H1 (cell line): ENCODE data around the gene SRCIN1. TPM values are rescaled to one million over a fixed set of nuclear protein-coding genes. Genes with fewer than 3 reads are reported as not detected.

ENCODE experiments used
- CTCF ChIA-PET: fragments of 300-600 bp; sonication (Branson Sonifier 250); formaldehyde crosslinking; loops from one replicate; lab custom pipeline; 2021; ENCODE audit not compliant: partially characterized antibody; lab: Charles Lee
- POLR2A ChIA-PET: fragments of 300-600 bp; sonication (Branson Sonifier 250); formaldehyde crosslinking; loops from one replicate; lab custom pipeline; 2021; ENCODE audit warnings: inconsistent platforms; ENCODE audit not compliant: partially characterized antibody; lab: Charles Lee
- DNase-seq, 2 experiments: peaks; one replicate each; pipeline versions ENCODE4 v3.0.0 to v3.0.0-alpha.2; 2010 to 2022; ENCODE audit warnings: low spot score in 2 of 2, low read depth in 1 of 2, mixed read lengths in 1 of 2
- FAIRE-seq: peaks from 2 replicates; lab custom pipeline; 2011; peaks lifted over from hg19 to GRCh38; lab: Jason Lieb, UNC
- H2AFZ ChIP-seq: 2 replicates; pipeline ENCODE4 v1.8.1; 2012; ENCODE audit warnings: low read length, inconsistent platforms
- H2AK5ac ChIP-seq: 2 replicates; pipeline ENCODE4 v1.6.1; 2013; ENCODE audit warnings: low read depth, low read length
- H2BK120ac ChIP-seq: replicated peaks from 2 replicates; pipeline ENCODE3; 2013; ENCODE audit warnings: low read depth, low read length, inconsistent platforms
- H2BK12ac ChIP-seq: 2 replicates; pipeline ENCODE4 v1.6.1; 2013; ENCODE audit warnings: low read depth, low read length
- H2BK15ac ChIP-seq: 2 replicates; pipeline ENCODE4 v1.6.1; 2013; ENCODE audit warnings: low read length
- H2BK20ac ChIP-seq: 2 replicates; pipeline ENCODE4 v1.6.1; 2013; ENCODE audit warnings: low read length
- H2BK5ac ChIP-seq: 2 replicates; pipeline ENCODE4 v1.6.1; 2013; ENCODE audit warnings: low read depth, low read length
- H3K14ac ChIP-seq: 2 replicates; pipeline ENCODE4 v1.6.1; 2013; ENCODE audit warnings: inconsistent platforms; ENCODE audit not compliant: insufficient read length
- H3K18ac ChIP-seq: 2 replicates; pipeline ENCODE4 v1.6.1; 2013; ENCODE audit warnings: low read length; ENCODE audit errors: extremely low read depth
- H3K23ac ChIP-seq: 2 replicates; pipeline ENCODE4 v1.6.1; 2013; ENCODE audit warnings: inconsistent platforms; ENCODE audit not compliant: insufficient read length
- H3K23me2 ChIP-seq: 2 replicates; pipeline ENCODE4 v1.6.1; 2013; ENCODE audit warnings: low read depth, low read length
- H3K27ac ChIP-seq: 2 replicates; pipeline ENCODE4 v1.6.1; 2011; ENCODE audit warnings: low read depth, low read length, inconsistent platforms
- H3K27me3 ChIP-seq, 4 experiments: replicated peaks in 1 of 4; 1 replicate in 1 of 4; 2 replicates in 3 of 4; pipeline versions ENCODE4 v1.6.1 to v1.8.1; 2011 to 2013; ENCODE audit warnings: low read length in 3 of 4, mild to moderate bottlenecking in 3 of 4, inconsistent platforms in 2 of 4, mixed read lengths in 2 of 4, moderate library complexity in 1 of 4; ENCODE audit not compliant: control insufficient read depth in 3 of 4, insufficient read depth in 3 of 4; ENCODE audit errors: extremely low read depth in 1 of 4
- H3K36me3 ChIP-seq, 4 experiments: 2 replicates each; pipeline versions ENCODE4 v1.6.1 to v1.8.1; 2011 to 2013; ENCODE audit warnings: mild to moderate bottlenecking in 4 of 4, low read length in 3 of 4, moderate library complexity in 2 of 4, control low read depth in 1 of 4, inconsistent platforms in 1 of 4; ENCODE audit not compliant: insufficient read depth in 4 of 4, control insufficient read depth in 2 of 4
- H3K4ac ChIP-seq: replicated peaks from 2 replicates; pipeline ENCODE3; 2013; ENCODE audit warnings: low read length, low read depth, mixed read lengths, inconsistent platforms; ENCODE audit not compliant: insufficient read length
- H3K4me1 ChIP-seq, 4 experiments: replicated peaks in 1 of 4; 1 replicate in 1 of 4; 2 replicates in 3 of 4; pipeline versions ENCODE4 v1.6.1 to v1.8.1; 2011 to 2013; ENCODE audit warnings: low read length in 3 of 4, inconsistent platforms in 2 of 4, mixed read lengths in 1 of 4; ENCODE audit not compliant: insufficient read depth in 4 of 4, control insufficient read depth in 3 of 4
- H3K4me2 ChIP-seq, 2 experiments: 2 replicates each; pipeline versions ENCODE4 v1.6.1 to v1.8.1; 2011 to 2013; ENCODE audit warnings: low read depth in 2 of 2, low read length in 2 of 2, control low read depth in 1 of 2, inconsistent platforms in 1 of 2, mild to moderate bottlenecking in 1 of 2; ENCODE audit not compliant: insufficient read depth in 1 of 2
- H3K4me3 ChIP-seq, 4 experiments: fragments of 200-600, 300-600 bp in 1 of 4; sonication (generic), shearing (Covaris generic), sonication (Bioruptor Twin) in 1 of 4; 2 replicates each; pipeline versions ENCODE4 v1.5.1 to v1.8.1; 2011 to 2016; ENCODE audit warnings: low read length in 4 of 4, low read depth in 3 of 4, control low read depth in 2 of 4, inconsistent platforms in 2 of 4, mild to moderate bottlenecking in 2 of 4, mixed read lengths in 1 of 4, moderate library complexity in 1 of 4; ENCODE audit not compliant: insufficient read depth in 2 of 4; ENCODE audit errors: extremely low read depth in 1 of 4
- H3K56ac ChIP-seq: replicated peaks from 2 replicates; pipeline ENCODE3; 2013; ENCODE audit warnings: low read depth, mild to moderate bottlenecking, mixed read lengths, low read length, inconsistent platforms; ENCODE audit not compliant: insufficient read length
- H3K79me1 ChIP-seq: 2 replicates; pipeline ENCODE4 v1.6.1; 2013; ENCODE audit warnings: low read depth, low read length, control low read depth
- H3K79me2 ChIP-seq, 2 experiments: 2 replicates each; pipeline versions ENCODE4 v1.6.1 to v1.8.1; 2012 to 2013; ENCODE audit warnings: low read length in 2 of 2, mild to moderate bottlenecking in 2 of 2, inconsistent platforms in 1 of 2; ENCODE audit not compliant: insufficient read depth in 2 of 2, control insufficient read depth in 1 of 2
- H3K9ac ChIP-seq, 4 experiments: replicated peaks in 1 of 4; 1 replicate in 1 of 4; 2 replicates in 3 of 4; pipeline versions ENCODE4 v1.6.1 to v1.8.1; 2011 to 2013; ENCODE audit warnings: low read depth in 3 of 4, low read length in 3 of 4, control low read depth in 2 of 4, mild to moderate bottlenecking in 2 of 4, moderate library complexity in 2 of 4, inconsistent platforms in 1 of 4; ENCODE audit errors: extremely low read depth in 1 of 4
- H3K9me3 ChIP-seq, 2 experiments: 2 replicates each; pipeline versions ENCODE4 v1.6.1 to v1.8.1; 2012 to 2013; ENCODE audit warnings: mild to moderate bottlenecking in 2 of 2, moderate library complexity in 2 of 2, control low read depth in 1 of 2, inconsistent platforms in 1 of 2, low read depth in 1 of 2, low read length in 1 of 2, mixed read lengths in 1 of 2; ENCODE audit not compliant: insufficient read depth in 2 of 2
- H4K20me1 ChIP-seq, 2 experiments: replicated peaks in 1 of 2; 2 replicates each; pipeline versions ENCODE3 to v1.8.1; 2011 to 2013; ENCODE audit warnings: inconsistent platforms in 2 of 2, low read length in 2 of 2, mild to moderate bottlenecking in 1 of 2; ENCODE audit not compliant: insufficient read depth in 2 of 2, control insufficient read depth in 1 of 2
- H4K5ac ChIP-seq: 2 replicates; pipeline ENCODE4 v1.6.1; 2013; ENCODE audit warnings: low read length, low read depth, mixed read lengths, inconsistent platforms; ENCODE audit not compliant: insufficient read length
- H4K8ac ChIP-seq: 2 replicates; pipeline ENCODE4 v1.8.0; 2013; ENCODE audit warnings: mild to moderate bottlenecking, moderate library complexity, low read length, inconsistent platforms; ENCODE audit not compliant: insufficient read depth; ENCODE audit errors: extremely low read depth
- H4K91ac ChIP-seq: replicated peaks from 2 replicates; pipeline ENCODE3; 2013; ENCODE audit warnings: low read length, mixed read lengths, inconsistent platforms; ENCODE audit not compliant: insufficient read length
- CTBP2 ChIP-seq: IDR thresholded peaks from 2 replicates; pipeline ENCODE4 v1.7.0; 2011; ENCODE audit warnings: borderline replicate concordance, mild to moderate bottlenecking, moderate library complexity, mixed read lengths, low read length; ENCODE audit not compliant: insufficient read depth, insufficient read length
- FOSL1 ChIP-seq: IDR thresholded peaks from 2 replicates; pipeline ENCODE4 v1.6.1; 2011; ENCODE audit warnings: mild to moderate bottlenecking, low read depth, low read length, moderate library complexity; ENCODE audit not compliant: insufficient read depth
- HDAC2 ChIP-seq, 2 experiments: fragments of 300-600 bp in 1 of 2; sonication (generic) in 1 of 2; IDR thresholded peaks; 2 replicates each; pipeline ENCODE4 v1.6.1; 2011 to 2012; ENCODE audit warnings: low read depth in 2 of 2, low read length in 2 of 2, mild to moderate bottlenecking in 2 of 2, moderate library complexity in 2 of 2, borderline replicate concordance in 1 of 2, inconsistent platforms in 1 of 2
- KDM4A ChIP-seq: IDR thresholded peaks from one replicate; pipeline ENCODE4 v1.7.1; 2012; ENCODE audit warnings: low read depth, mild to moderate bottlenecking, moderate library complexity, low read length, inconsistent platforms; ENCODE audit not compliant: severe bottlenecking
- MAFK ChIP-seq: IDR thresholded peaks from 2 replicates; pipeline ENCODE4 v1.6.1; 2012; ENCODE audit warnings: low read depth, mild to moderate bottlenecking, improper control_type of control experiment, low read length
- POU5F1 ChIP-seq: IDR thresholded peaks from 2 replicates; pipeline ENCODE4 v1.6.1; 2011; ENCODE audit warnings: low read depth, mild to moderate bottlenecking, low read length, moderate library complexity
- SIN3A ChIP-seq, 2 experiments: IDR thresholded peaks in 1 of 2; conservative IDR thresholded peaks in 1 of 2; 2 replicates each; pipeline ENCODE4 v1.6.1; 2011 to 2012; ENCODE audit warnings: low read length in 2 of 2, improper control_type of control experiment in 1 of 2, low read depth in 1 of 2, mild to moderate bottlenecking in 1 of 2
- SUZ12 ChIP-seq: fragments of 200-600 bp; sonication (generic); IDR thresholded peaks from 2 replicates; pipeline ENCODE4 v1.6.1; 2012; ENCODE audit warnings: mild to moderate bottlenecking, inconsistent platforms, low read length, moderate library complexity, mixed read lengths
- TEAD4 ChIP-seq: IDR thresholded peaks from 2 replicates; pipeline ENCODE4 v1.6.1; 2012; ENCODE audit warnings: low read depth, low read length, inconsistent platforms, mixed read lengths
- USF2 ChIP-seq: IDR thresholded peaks from 2 replicates; pipeline ENCODE4 v1.6.1; 2011; ENCODE audit warnings: low read length, improper control_type of control experiment
- WGBS, 2 experiments: shearing (Covaris generic) in 1 of 2; methylation state at CpG; one replicate each; pipeline versions ENCODE4 v1.1.6 to v1.1.7; 2013 to 2015; ENCODE audit warnings: low lambda C conversion rate in 2 of 2, mixed read lengths in 2 of 2, inconsistent platforms in 1 of 2, low coverage in 1 of 2, missing lambda C conversion rate in 1 of 2; ENCODE audit not compliant: insufficient replicate concordance in 2 of 2, insufficient coverage in 1 of 2, insufficient read length in 1 of 2; ENCODE audit errors: extremely low coverage in 1 of 2, missing lambda C conversion rate in 1 of 2; 5-methylcytosine and 5-hydroxymethylcytosine counted together
- polyA plus RNA-seq, 7 experiments: library from polyadenylated mRNA; depleted of rRNA in 3 of 7; stranded (reverse) in 5 of 7; unstranded in 2 of 7; fragments of >200 nt in 5 of 7; fragments of 200-250 nt in 2 of 7; gene quantifications; 1 replicate in 5 of 7; 2 replicates in 1 of 7; 4 replicates in 1 of 7; pipeline versions ENCODE4 v1.2.1 to v1.2.3, GENCODE V29; 2011 to 2013; ENCODE audit warnings: missing spikeins in 2 of 7, mixed read lengths in 2 of 7
- total RNA-seq: library from RNA; stranded (reverse); fragmentation: NEBNext Ultra II Directional; extraction: Animal tissue kit (Norgen Biotek cat#: 25700); gene quantifications from 2 replicates; pipeline ENCODE4 v1.2.1, GENCODE V29; 2021

Gene SRCIN1
- total and polyA plus RNA-seq, 2 of the 8 experiments (the other 6 are each of a cell fraction or from before 2014, with no cell fraction given): 2.8 to 3.8 TPM

- Histone ChIP-seq H2BK15ac (peak overlapping the region; percentile 83; the same call in 1 of the 2 replicates), H4K8ac (no peak overlapping the region), H3K56ac (no peak overlapping the region), H3K79me2 (peaks cover 0 to 3% of the 10 kb centered on the region in 2 experiments; a peak in 1 of 4 replicates), H4K20me1 (peaks cover under 1 to 2% of the 10 kb centered on the region in 2 experiments), H4K91ac (no peak overlapping the region), H2BK20ac (peak overlapping the region; percentile 51; the same call in 1 of the 2 replicates), H2AFZ (no peak overlapping the region), H3K4me1 (peaks cover 16 to 62% (median 53%) of the 10 kb centered on the region in 4 experiments), H2BK5ac (peak overlapping the region; percentile 66; the same call in 1 of the 2 replicates), H2BK12ac (peak overlapping the region; percentile 95; the same call in 1 of the 2 replicates), H2BK120ac (no peak overlapping the region), H2AK5ac (peak overlapping the region; percentile 91), H3K14ac (no peak overlapping the region), H3K27ac (no peak overlapping the region), H3K9ac (no peak overlapping the region), H3K4me3 (no peak overlapping the region), H3K4me2 (peak overlapping the region in 1 of 2 experiments; percentile 12; a peak in 2 of 4 replicates), H3K9me3 (no peaks in the 10 kb centered on the region), H3K23me2 (peaks cover 6% of the 10 kb centered on the region; the same call in 1 of the 2 replicates), H3K23ac (no peak overlapping the region), H3K36me3 (no peaks in the 10 kb centered on the region), H3K4ac (no peak overlapping the region), H3K18ac (peak overlapping the region; percentile 7; the same call in 1 of the 2 replicates), H3K27me3 (peaks cover 2 to 18% (median 17%) of the 10 kb centered on the region in 4 experiments), H3K79me1 (0 out of 2 replicates have a peak, but pooled peaks cover 8% of the 10 kb centered on the region), H4K5ac (no peak overlapping the region)
- no peak for DNase-seq
- POLR2A ChIA-PET: interaction anchor here (0.7 to 5.1 kb wide), 9 partner anchors 9 to 119 kb away, joined by 3 to 32 read pairs (median 4); no protein-coding TSS in a partner anchor
- WGBS, 2 experiments: 81% methylated on average over 3 of the region's 3 CpGs; no CpG with 5 or more reads in 1 of the 2 experiments
- CTCF ChIA-PET: interaction anchor here (0.9 to 32.0 kb wide), 9 partner anchors 4 to 245 kb away, joined by 3 to 914 read pairs (median 24); partner anchors contain the start of genes EPOP and SRCIN1
- no peak for FAIRE-seq
- TF ChIP-seq KDM4A (no peak), MAFK (no peak), TEAD4 (no peak), CTBP2 (peak; percentile 0), SIN3A (conservative IDR thresholded peaks at IDR 0.05 in 1 of 2, IDR thresholded peaks at IDR 0.05 in 1 of 2; ENCODE audit: low read depth in 1 of 2, low read length in 2 of 2) (no peak; a peak in 1 of 4 replicates), FOSL1 (no peak), USF2 (no peak), HDAC2 (IDR thresholded peaks at IDR 0.05; ENCODE audit: borderline replicate concordance in 1 of 2, low read depth in 2 of 2, low read length in 2 of 2) (peak in 1 of 2 experiments; percentile 88; a peak in 1 of 4 replicates), SUZ12 (no peak), POU5F1 (no peak)
These were observed 6.8 kb downstream of the SRCIN1 start for GRCh38 chr17:38598995-38599394.
